ENCODE data around the gene ARMH3.
A peak's percentile ranks its signal among the peaks of the same experiment; 100 is the strongest.

The ARMH3 gene

GRCh38 chr10:101818119-101818871 lies 237.7 kb downstream of the ARMH3 start, which contains the start of gene OGA:
OGA (minus strand) TSS chr10:101818444; CDS start chr10:101818022, 422 bp downstream.
- in situ Hi-C loops (cut with MboI; ENCODE audit: low pct_unique_long_range_greater_than_20kb, low sequenced_read_pairs, unreplicated experiment): no loop called here
- peak; percentile 94 for DNase-seq (ENCODE audit: low spot score)
- TF ChIP-seq CTCF (IDR thresholded peaks at IDR 0.05; ENCODE audit: extremely low read depth, insufficient read depth, missing control alignments): no peak

GRCh38 chr10:101817337-101818118 lies 238.4 kb downstream of the ARMH3 start:
- in situ Hi-C loops (cut with MboI; ENCODE audit: low pct_unique_long_range_greater_than_20kb, low sequenced_read_pairs, unreplicated experiment): no loop called here
- peak; percentile 45 for DNase-seq (ENCODE audit: low spot score)
- TF ChIP-seq CTCF (IDR thresholded peaks at IDR 0.05; ENCODE audit: extremely low read depth, insufficient read depth, missing control alignments): no peak

GRCh38 chr10:101816913-101817336 lies 239.0 kb downstream of the ARMH3 start:
- in situ Hi-C loops (cut with MboI; ENCODE audit: low pct_unique_long_range_greater_than_20kb, low sequenced_read_pairs, unreplicated experiment): no loop called here
- no peak for TF ChIP-seq CTCF (IDR thresholded peaks at IDR 0.05; ENCODE audit: extremely low read depth, insufficient read depth, missing control alignments)
- peak; percentile 57 for DNase-seq (ENCODE audit: low spot score)

GRCh38 chr10:101816376-101816775 lies 239.6 kb downstream of the ARMH3 start:
- DNase-seq (ENCODE audit: low spot score): no peak
- TF ChIP-seq CTCF (IDR thresholded peaks at IDR 0.05; ENCODE audit: extremely low read depth, insufficient read depth, missing control alignments): no peak
- in situ Hi-C loops (cut with MboI; ENCODE audit: low pct_unique_long_range_greater_than_20kb, low sequenced_read_pairs, unreplicated experiment): no loop called here

GRCh38 chr10:101814466-101815071 lies 241.4 kb downstream of the ARMH3 start:
- TF ChIP-seq CTCF (IDR thresholded peaks at IDR 0.05; ENCODE audit: extremely low read depth, insufficient read depth, missing control alignments): no peak
- DNase-seq (ENCODE audit: low spot score): peak; percentile 70

GRCh38 chr10:101812606-101813005 lies 243.4 kb downstream of the ARMH3 start:
- in situ Hi-C loops (cut with MboI; ENCODE audit: low pct_unique_long_range_greater_than_20kb, low sequenced_read_pairs, unreplicated experiment): no loop called here

More at GRCh38 chr10:101814466-101815071, 241.4 kb downstream of the ARMH3 start:
- in situ Hi-C loops (cut with MboI; ENCODE audit: low pct_unique_long_range_greater_than_20kb, low sequenced_read_pairs, unreplicated experiment): no loop called here

More at GRCh38 chr10:101812606-101813005, 243.4 kb downstream of the ARMH3 start:
- DNase-seq (ENCODE audit: low spot score): no peak
- TF ChIP-seq CTCF (IDR thresholded peaks at IDR 0.05; ENCODE audit: extremely low read depth, insufficient read depth, missing control alignments): no peak
